ENCODE data around the gene DOK6.
"Not testable (repeated sequence)": the region's sequence is repeated elsewhere in the genome, so short reads cannot be mapped to it uniquely, and the experiment has no call there.

Gene DOK6

GRCh38 chr18:69871363-69871762 lies 470.7 kb downstream of the DOK6 start:
- DNase-seq (ENCODE audit: low read depth): no peak

GRCh38 chr18:69872661-69873060 lies 472.0 kb downstream of the DOK6 start:
- DNase-seq (ENCODE audit: low read depth): no peak

- peak; percentile 32 for DNase-seq (ENCODE audit: low read depth)
Measured at GRCh38 chr18:69874058-69874457, 473.4 kb downstream of the DOK6 start.

GRCh38 chr18:69876490-69876889 lies 475.8 kb downstream of the DOK6 start:
- DNase-seq (ENCODE audit: low read depth): no peak

- DNase-seq (ENCODE audit: low read depth): no peak
Measured at GRCh38 chr18:69878213-69878933, 477.7 kb downstream of the DOK6 start.

GRCh38 chr18:69879051-69879450 lies 478.4 kb downstream of the DOK6 start:
- DNase-seq (ENCODE audit: low read depth): not testable (repeated sequence)

GRCh38 chr18:69880083-69880482 lies 479.4 kb downstream of the DOK6 start:
- DNase-seq (ENCODE audit: low read depth): no peak

- DNase-seq (ENCODE audit: low read depth): peak; percentile 1
Measured at GRCh38 chr18:69882965-69883668, 482.4 kb downstream of the DOK6 start.

- no peak for DNase-seq (ENCODE audit: low read depth)
Measured at GRCh38 chr18:69883781-69884180, 483.1 kb downstream of the DOK6 start.

- DNase-seq (ENCODE audit: low read depth): no peak
Measured at GRCh38 chr18:69885355-69885754, 484.7 kb downstream of the DOK6 start.

GRCh38 chr18:69885841-69886531 lies 485.3 kb downstream of the DOK6 start:
- DNase-seq (ENCODE audit: low read depth): no peak

- DNase-seq (ENCODE audit: low read depth): no peak
Measured at GRCh38 chr18:69887256-69887655, 486.6 kb downstream of the DOK6 start.

GRCh38 chr18:69889009-69889408 lies 488.3 kb downstream of the DOK6 start:
- DNase-seq (ENCODE audit: low read depth): no peak

- DNase-seq (ENCODE audit: low read depth): no peak
Measured at GRCh38 chr18:69890558-69890957, 489.9 kb downstream of the DOK6 start.

GRCh38 chr18:69894467-69894866 lies 493.8 kb downstream of the DOK6 start:
- DNase-seq (ENCODE audit: low read depth): no peak

- DNase-seq (ENCODE audit: low read depth): no peak
Measured at GRCh38 chr18:69895066-69896047, 494.7 kb downstream of the DOK6 start.

- no peak for DNase-seq (ENCODE audit: low read depth)
Measured at GRCh38 chr18:69897397-69898108, 496.9 kb downstream of the DOK6 start.

- no peak for DNase-seq (ENCODE audit: low read depth)
Measured at GRCh38 chr18:69898241-69898861, 497.7 kb downstream of the DOK6 start.

Data from ELR (cell line).